ENCODE results near the gene BEND6. TPM values are rescaled to one million over a fixed set of nuclear protein-coding genes. Genes with fewer than 3 reads are reported as not detected.

Gene BEND6
- total and polyA plus RNA-seq, 4 donors: under 0.01 to 0.14 (median 0.03) TPM; not detected in 1

GRCh38 chr6:57072108-57072507 is 117.2 kb downstream of the BEND6 start:
- Histone ChIP-seq H3K36me3 (ENCODE audit: control insufficient read depth in 4 of 4, insufficient read depth in 3 of 4, low read depth in 1 of 4, low read length in 3 of 4) (peaks cover 0 to 6% (median 0%) of the 10 kb centered on the region in 4 donors), H3K9me3 (ENCODE audit: control insufficient read depth in 4 of 4, low read length in 3 of 4) (no peaks in the 10 kb centered on the region), H3K27me3 (ENCODE audit: control insufficient read depth in 4 of 4, insufficient read depth in 4 of 4, low read length in 3 of 4) (no peaks in the 10 kb centered on the region), H3K9ac (ENCODE audit: low read depth in 1 of 2, low read length in 2 of 2) (no peak overlapping the region), H3K4me3 (ENCODE audit: low read depth in 1 of 3, low read length in 3 of 3) (no peak overlapping the region), H3K4me1 (ENCODE audit: control insufficient read depth in 4 of 4, insufficient read depth in 4 of 4, low read length in 3 of 4) (no peaks in the 10 kb centered on the region), H3K27ac (ENCODE audit: low read depth in 1 of 2, low read length in 2 of 2) (no peak overlapping the region)
- TF ChIP-seq RXRA (IDR thresholded peaks at IDR 0.05): no peak
- no peak for TF ChIP-seq HNF4A (conservative IDR thresholded peaks at IDR 0.05)
- TF ChIP-seq YY1 (IDR thresholded peaks at IDR 0.05): no peak
- TF ChIP-seq FOXA1 (IDR thresholded peaks at IDR 0.05): no peak
- no peak for TF ChIP-seq GABPA (IDR thresholded peaks at IDR 0.05 in 1 of 2, conservative IDR thresholded peaks at IDR 0.05 in 1 of 2)
- TF ChIP-seq, protein P1, sequence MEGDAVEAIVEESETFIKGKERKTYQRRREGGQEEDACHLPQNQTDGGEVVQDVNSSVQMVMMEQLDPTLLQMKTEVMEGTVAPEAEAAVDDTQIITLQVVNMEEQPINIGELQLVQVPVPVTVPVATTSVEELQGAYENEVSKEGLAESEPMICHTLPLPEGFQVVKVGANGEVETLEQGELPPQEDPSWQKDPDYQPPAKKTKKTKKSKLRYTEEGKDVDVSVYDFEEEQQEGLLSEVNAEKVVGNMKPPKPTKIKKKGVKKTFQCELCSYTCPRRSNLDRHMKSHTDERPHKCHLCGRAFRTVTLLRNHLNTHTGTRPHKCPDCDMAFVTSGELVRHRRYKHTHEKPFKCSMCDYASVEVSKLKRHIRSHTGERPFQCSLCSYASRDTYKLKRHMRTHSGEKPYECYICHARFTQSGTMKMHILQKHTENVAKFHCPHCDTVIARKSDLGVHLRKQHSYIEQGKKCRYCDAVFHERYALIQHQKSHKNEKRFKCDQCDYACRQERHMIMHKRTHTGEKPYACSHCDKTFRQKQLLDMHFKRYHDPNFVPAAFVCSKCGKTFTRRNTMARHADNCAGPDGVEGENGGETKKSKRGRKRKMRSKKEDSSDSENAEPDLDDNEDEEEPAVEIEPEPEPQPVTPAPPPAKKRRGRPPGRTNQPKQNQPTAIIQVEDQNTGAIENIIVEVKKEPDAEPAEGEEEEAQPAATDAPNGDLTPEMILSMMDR (IDR thresholded peaks at IDR 0.05; ENCODE audit: low read depth, low read length, missing input control): no peak
- no peak for TF ChIP-seq RAD21 (IDR thresholded peaks at IDR 0.05)
- no peak for TF ChIP-seq JUND (IDR thresholded peaks at IDR 0.05)
- TF ChIP-seq SP1 (IDR thresholded peaks at IDR 0.05): no peak
- no peak for TF ChIP-seq ATF3 (IDR thresholded peaks at IDR 0.05)
- TF ChIP-seq, protein P2, sequence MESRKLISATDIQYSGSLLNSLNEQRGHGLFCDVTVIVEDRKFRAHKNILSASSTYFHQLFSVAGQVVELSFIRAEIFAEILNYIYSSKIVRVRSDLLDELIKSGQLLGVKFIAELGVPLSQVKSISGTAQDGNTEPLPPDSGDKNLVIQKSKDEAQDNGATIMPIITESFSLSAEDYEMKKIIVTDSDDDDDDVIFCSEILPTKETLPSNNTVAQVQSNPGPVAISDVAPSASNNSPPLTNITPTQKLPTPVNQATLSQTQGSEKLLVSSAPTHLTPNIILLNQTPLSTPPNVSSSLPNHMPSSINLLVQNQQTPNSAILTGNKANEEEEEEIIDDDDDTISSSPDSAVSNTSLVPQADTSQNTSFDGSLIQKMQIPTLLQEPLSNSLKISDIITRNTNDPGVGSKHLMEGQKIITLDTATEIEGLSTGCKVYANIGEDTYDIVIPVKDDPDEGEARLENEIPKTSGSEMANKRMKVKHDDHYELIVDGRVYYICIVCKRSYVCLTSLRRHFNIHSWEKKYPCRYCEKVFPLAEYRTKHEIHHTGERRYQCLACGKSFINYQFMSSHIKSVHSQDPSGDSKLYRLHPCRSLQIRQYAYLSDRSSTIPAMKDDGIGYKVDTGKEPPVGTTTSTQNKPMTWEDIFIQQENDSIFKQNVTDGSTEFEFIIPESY (IDR thresholded peaks at IDR 0.05): no peak
- no peak for TF ChIP-seq NR2F2 (IDR thresholded peaks at IDR 0.05)
- TF ChIP-seq MAX (IDR thresholded peaks at IDR 0.05): no peak
- TF ChIP-seq HNF4G (IDR thresholded peaks at IDR 0.05): no peak
- no peak for TF ChIP-seq FOXA2 (IDR thresholded peaks at IDR 0.05)
- TF ChIP-seq TAF1 (conservative IDR thresholded peaks at IDR 0.05): no peak
- no peak for TF ChIP-seq EGR1 (IDR thresholded peaks at IDR 0.05; ENCODE audit: low read depth in 2 of 2)
- DNase-seq (ENCODE audit: low spot score): no peak
- WGBS: 91% methylated on average over 3 of the region's 3 CpGs

DNA sequence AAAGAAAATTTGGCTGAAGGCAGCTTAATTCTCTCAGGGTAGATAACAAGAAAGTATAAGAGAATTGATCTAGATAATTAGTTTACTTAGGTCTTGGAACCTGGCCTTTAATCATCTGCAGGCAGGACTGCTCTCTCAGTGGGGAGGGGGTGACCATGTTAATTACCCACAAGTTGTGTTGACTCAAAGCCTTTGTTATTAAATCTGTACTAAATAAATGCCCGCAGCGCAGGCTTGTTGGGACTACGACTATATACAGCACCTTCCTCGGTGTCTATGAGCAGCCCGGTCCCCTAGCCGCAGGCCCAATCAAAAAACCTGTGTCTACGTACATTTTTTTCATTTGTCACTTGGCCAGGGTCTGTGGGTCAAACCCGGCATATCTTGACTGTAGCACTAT is 119.5 kb downstream of the BEND6 start:
- no peak overlapping the region for H3K4me3 ChIP-seq (ENCODE audit: low read depth in 1 of 3, low read length in 3 of 3)
- H3K36me3 ChIP-seq (ENCODE audit: control insufficient read depth in 4 of 4, insufficient read depth in 3 of 4, low read depth in 1 of 4, low read length in 3 of 4): peaks cover 0 to 6% (median 0%) of the 10 kb centered on the region in 4 donors
- H3K27me3 ChIP-seq (ENCODE audit: control insufficient read depth in 4 of 4, insufficient read depth in 4 of 4, low read length in 3 of 4): no peaks in the 10 kb centered on the region
- DNase-seq (ENCODE audit: low spot score): no peak
- H3K4me1 ChIP-seq (ENCODE audit: control insufficient read depth in 4 of 4, insufficient read depth in 4 of 4, low read length in 3 of 4): no peaks in the 10 kb centered on the region
- WGBS: 96% methylated on average over 8 of the region's 8 CpGs
- no peak overlapping the region for H3K27ac ChIP-seq (ENCODE audit: low read depth in 1 of 2, low read length in 2 of 2)
- H3K9me3 ChIP-seq (ENCODE audit: control insufficient read depth in 4 of 4, low read length in 3 of 4): no peaks in the 10 kb centered on the region
- H3K9ac ChIP-seq (ENCODE audit: low read depth in 1 of 2, low read length in 2 of 2): no peak overlapping the region
- no peak for TF ChIP-seq HNF4G (IDR thresholded peaks at IDR 0.05)

DNA sequence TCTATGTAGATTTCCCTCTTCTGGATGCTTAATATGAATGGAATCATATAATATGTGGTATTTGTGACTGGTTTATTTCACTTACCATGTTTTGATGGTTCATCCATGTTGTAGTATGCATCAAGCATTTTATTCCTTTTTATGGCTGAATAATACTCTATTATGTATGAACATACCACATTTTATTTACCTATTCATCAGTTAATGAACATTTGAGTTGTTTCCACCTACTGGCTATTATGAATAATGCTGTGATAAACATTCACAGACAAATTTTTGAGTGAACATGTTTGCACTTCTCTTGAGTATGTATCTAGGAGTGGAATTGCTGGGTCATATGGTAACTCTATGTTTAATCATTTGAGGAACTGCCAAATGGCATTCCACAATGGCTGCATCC is 120.2 kb downstream of the BEND6 start:
- Histone ChIP-seq H3K4me1 (ENCODE audit: control insufficient read depth in 4 of 4, insufficient read depth in 4 of 4, low read length in 3 of 4) (no peaks in the 10 kb centered on the region), H3K9ac (ENCODE audit: low read depth in 1 of 2, low read length in 2 of 2) (no peak overlapping the region), H3K27ac (ENCODE audit: low read depth in 1 of 2, low read length in 2 of 2) (no peak overlapping the region), H3K27me3 (ENCODE audit: control insufficient read depth in 4 of 4, insufficient read depth in 4 of 4, low read length in 3 of 4) (no peaks in the 10 kb centered on the region), H3K4me3 (ENCODE audit: low read depth in 1 of 3, low read length in 3 of 3) (no peak overlapping the region), H3K36me3 (ENCODE audit: control insufficient read depth in 4 of 4, insufficient read depth in 3 of 4, low read depth in 1 of 4, low read length in 3 of 4) (peaks cover 0 to 6% (median 0%) of the 10 kb centered on the region in 4 donors), H3K9me3 (ENCODE audit: control insufficient read depth in 4 of 4, low read length in 3 of 4) (no peaks in the 10 kb centered on the region)
- no peak for DNase-seq (ENCODE audit: low spot score)
- TF ChIP-seq TAF1 (conservative IDR thresholded peaks at IDR 0.05) (no peak), FOXA2 (IDR thresholded peaks at IDR 0.05) (no peak), YY1 (IDR thresholded peaks at IDR 0.05) (no peak), ATF3 (IDR thresholded peaks at IDR 0.05) (no peak), HNF4G (IDR thresholded peaks at IDR 0.05) (no peak), FOXA1 (IDR thresholded peaks at IDR 0.05) (no peak), JUND (IDR thresholded peaks at IDR 0.05) (no peak), EGR1 (IDR thresholded peaks at IDR 0.05; ENCODE audit: low read depth in 2 of 2) (no peak), REST (IDR thresholded peaks at IDR 0.05) (no peak), NR2F2 (IDR thresholded peaks at IDR 0.05) (no peak)
- TF ChIP-seq, protein P1 (IDR thresholded peaks at IDR 0.05; ENCODE audit: low read depth, low read length, missing input control): no peak

All from liver (tissue), 9 donors.